NT2/D1 (cell line): ENCODE data around the gene TRMT44.

Source experiments
- SUZ12 ChIP-seq: IDR thresholded peaks from 2 replicates; pipeline ENCODE4 v1.6.1; 2011; ENCODE audit not compliant: insufficient read length, insufficient read depth; ENCODE audit errors: extremely low read depth
- YY1 ChIP-seq: IDR thresholded peaks from 2 replicates; pipeline ENCODE4 v1.6.1; 2011; ENCODE audit not compliant: insufficient read length, insufficient read depth
- ZNF274 ChIP-seq: IDR thresholded peaks from 2 replicates; pipeline ENCODE4 v1.6.1; 2011; ENCODE audit warnings: mild to moderate bottlenecking, low read depth, low read length

- TF ChIP-seq YY1 (no peak), ZNF274 (no peak), SUZ12 (no peak)
Measured at GRCh38 chr4:8463811-8464210, 23.2 kb downstream of the TRMT44 start.
